Loucy (cell line): ENCODE measurements around the gene NIT2.

Experiments used
- H2AFZ ChIP-seq: fragments of 200-600 bp; sonication (generic); 2 replicates; pipeline ENCODE4 v1.6.0; 2016; ENCODE audit warnings: antibody characterized with exemption, mild to moderate bottlenecking, low read length, moderate library complexity
- H3F3A ChIP-seq: fragments of 200-600 bp; 2 replicates; pipeline ENCODE4 v1.6.0; 2016; ENCODE audit warnings: antibody characterized with exemption, low read depth, mild to moderate bottlenecking
- H3K27me3 ChIP-seq: fragments of 200-600 bp; sonication (generic); 2 replicates; pipeline ENCODE4 v1.6.1; 2014; ENCODE audit warnings: low read length, mild to moderate bottlenecking; ENCODE audit not compliant: insufficient read depth, poor library complexity, severe bottlenecking
- H3K36me3 ChIP-seq: fragments of 200-600 bp; sonication (generic); 2 replicates; pipeline ENCODE4 v1.6.1; 2016; ENCODE audit warnings: low read length; ENCODE audit not compliant: insufficient read depth
- H3K4me1 ChIP-seq: fragments of 200-600 bp; sonication (generic); 2 replicates; pipeline ENCODE4 v1.5.1; 2014; ENCODE audit warnings: low read length, mild to moderate bottlenecking; ENCODE audit not compliant: insufficient read depth, poor library complexity, severe bottlenecking
- H3K4me2 ChIP-seq: fragments of 200-600 bp; sonication (generic); 2 replicates; pipeline ENCODE4 v1.6.0; 2014; ENCODE audit warnings: antibody characterized with exemption, low read length, low read depth, mild to moderate bottlenecking; ENCODE audit not compliant: poor library complexity, severe bottlenecking
- H3K4me3 ChIP-seq: fragments of 200-600 bp; sonication (generic); 2 replicates; pipeline ENCODE4 v1.5.1; 2014; ENCODE audit warnings: low read length, mild to moderate bottlenecking, mixed read lengths; ENCODE audit not compliant: poor library complexity, severe bottlenecking
- H3K79me2 ChIP-seq: fragments of 200-600 bp; sonication (generic); 2 replicates; pipeline ENCODE4 v1.6.1; 2014; ENCODE audit warnings: low read length; ENCODE audit not compliant: insufficient read depth
- H3K9ac ChIP-seq: fragments of 200-600 bp; sonication (generic); 2 replicates; pipeline ENCODE4 v1.6.0; 2014; ENCODE audit warnings: mild to moderate bottlenecking, low read depth, low read length, moderate library complexity; ENCODE audit not compliant: poor library complexity, severe bottlenecking
- H3K9me2 ChIP-seq: fragments of 200-600 bp; sonication (generic); replicated peaks from 2 replicates; pipeline ENCODE4 v1.6.1; 2016; ENCODE audit warnings: low read depth, low read length, mixed read lengths
- H3K9me3 ChIP-seq: fragments of 200-600 bp; sonication (generic); 2 replicates; pipeline ENCODE4 v1.6.1; 2014; ENCODE audit warnings: mild to moderate bottlenecking, antibody characterized with exemption, low read length, low read depth; ENCODE audit not compliant: insufficient read depth
- H4K20me1 ChIP-seq: fragments of 200-600 bp; sonication (generic); 2 replicates; pipeline ENCODE4 v1.6.0; 2014; ENCODE audit warnings: antibody characterized with exemption, low read length, mild to moderate bottlenecking; ENCODE audit not compliant: insufficient read depth, poor library complexity, severe bottlenecking
- CTCF ChIP-seq: fragments of 200-600 bp; sonication (generic); conservative IDR thresholded peaks from 2 replicates; pipeline ENCODE4 v1.5.1; 2014; ENCODE audit warnings: mild to moderate bottlenecking, antibody characterized with exemption, low read length
- EZH2phosphoT487 ChIP-seq: fragments of 200-600 bp; IDR thresholded peaks from 2 replicates; pipeline ENCODE4 v1.6.1; 2018; ENCODE audit warnings: antibody characterized with exemption, mild to moderate bottlenecking, moderate library complexity, borderline replicate concordance

Gene NIT2

GRCh38 chr3:100364421-100364820 is 29.9 kb downstream of the NIT2 start:
- H3K4me3 ChIP-seq, result no peak overlapping the region
- TF ChIP-seq CTCF, result no peak
- TF ChIP-seq EZH2phosphoT487, result no peak
- no peaks in the 10 kb centered on the region for H3K27me3 ChIP-seq
- no peak overlapping the region for H3K9ac ChIP-seq
- H3K36me3 ChIP-seq, result peaks cover 63% of the 10 kb centered on the region
- no peaks in the 10 kb centered on the region for H4K20me1 ChIP-seq
- no peak overlapping the region for H3K4me2 ChIP-seq
- H3K9me3 ChIP-seq, result peaks cover 5% of the 10 kb centered on the region; the same call in 1 of the 2 replicates
- no peaks in the 10 kb centered on the region for H3K4me1 ChIP-seq
- no peaks in the 10 kb centered on the region for H3K9me2 ChIP-seq
- no peak overlapping the region for H2AFZ ChIP-seq
- H3F3A ChIP-seq, result no peaks in the 10 kb centered on the region
- H3K79me2 ChIP-seq, result no peaks in the 10 kb centered on the region

DNA sequence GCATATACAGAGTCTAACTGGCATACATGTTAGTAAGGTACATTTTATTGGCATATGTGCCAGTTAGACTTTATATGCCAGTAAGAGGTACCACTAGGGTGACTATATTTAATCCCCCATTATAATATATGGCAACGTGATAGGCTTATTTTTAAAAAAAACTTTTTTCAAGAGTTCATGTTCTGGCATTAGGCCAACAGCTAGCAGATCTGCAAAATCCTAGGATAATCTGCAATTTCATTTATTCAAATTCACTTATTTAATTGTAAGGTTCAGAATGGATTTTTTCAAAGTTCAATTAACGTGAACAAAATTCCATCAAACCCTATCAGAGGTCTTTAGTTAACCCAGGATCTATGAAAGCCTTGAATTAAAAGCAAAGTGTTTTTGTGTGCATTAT is 31.9 kb downstream of the NIT2 start:
- H3K27me3 ChIP-seq, result no peaks in the 10 kb centered on the region
- H2AFZ ChIP-seq, result no peak overlapping the region
- H3K9me3 ChIP-seq, result peaks cover 5% of the 10 kb centered on the region; the same call in 1 of the 2 replicates
- H3F3A ChIP-seq, result no peaks in the 10 kb centered on the region
- peaks cover 81% of the 10 kb centered on the region for H3K36me3 ChIP-seq
- H4K20me1 ChIP-seq, result no peaks in the 10 kb centered on the region
- no peak overlapping the region for H3K4me3 ChIP-seq
- TF ChIP-seq EZH2phosphoT487, result no peak
- H3K4me2 ChIP-seq, result no peak overlapping the region
- H3K9me2 ChIP-seq, result no peaks in the 10 kb centered on the region
- no peak overlapping the region for H3K9ac ChIP-seq
- H3K4me1 ChIP-seq, result no peaks in the 10 kb centered on the region
- H3K79me2 ChIP-seq, result no peaks in the 10 kb centered on the region

- no peak for TF ChIP-seq CTCF
- TF ChIP-seq EZH2phosphoT487, result no peak
- Histone ChIP-seq H2AFZ (no peak overlapping the region), H3K27me3 (no peaks in the 10 kb centered on the region), H3K79me2 (no peaks in the 10 kb centered on the region), H3K36me3 (peaks cover 86% of the 10 kb centered on the region), H3K4me1 (no peaks in the 10 kb centered on the region), H3K9me2 (no peaks in the 10 kb centered on the region), H3F3A (no peaks in the 10 kb centered on the region), H3K9me3 (no peaks in the 10 kb centered on the region), H3K4me3 (no peak overlapping the region), H4K20me1 (no peaks in the 10 kb centered on the region), H3K9ac (no peak overlapping the region), H3K4me2 (no peak overlapping the region)
Measured at GRCh38 chr3:100368441-100368840, 33.9 kb downstream of the NIT2 start.

- no peak overlapping the region for H2AFZ ChIP-seq
- no peaks in the 10 kb centered on the region for H3K9me2 ChIP-seq
- no peaks in the 10 kb centered on the region for H3K79me2 ChIP-seq
- no peaks in the 10 kb centered on the region for H3F3A ChIP-seq
- no peak overlapping the region for H3K4me3 ChIP-seq
- no peak for TF ChIP-seq EZH2phosphoT487
- no peak for TF ChIP-seq CTCF
- no peak overlapping the region for H3K9ac ChIP-seq
- no peaks in the 10 kb centered on the region for H3K27me3 ChIP-seq
- peaks cover 84% of the 10 kb centered on the region for H3K36me3 ChIP-seq
- H3K4me2 ChIP-seq, result no peak overlapping the region
- H3K9me3 ChIP-seq, result no peaks in the 10 kb centered on the region
- H3K4me1 ChIP-seq, result no peaks in the 10 kb centered on the region
- no peaks in the 10 kb centered on the region for H4K20me1 ChIP-seq
Measured at GRCh38 chr3:100370756-100371155, 36.2 kb downstream of the NIT2 start.
